Stimulated activated CD4-positive, alpha-beta T cell treated with anti-CD3 and anti-CD28 coated beads, Interleukin-1b, Interleukin-23, amount 100 ng/mL, for 24 hours (primary cell): Measurements from ENCODE around the gene GPR15.

ENCODE experiments used
- DNase-seq, 4 experiments: peaks; one replicate each; pipeline ENCODE4 v3.0.0-alpha.2; 2020; ENCODE audit warnings: low read depth in 4 of 4, low spot score in 1 of 4

GPR15 gene

DNA sequence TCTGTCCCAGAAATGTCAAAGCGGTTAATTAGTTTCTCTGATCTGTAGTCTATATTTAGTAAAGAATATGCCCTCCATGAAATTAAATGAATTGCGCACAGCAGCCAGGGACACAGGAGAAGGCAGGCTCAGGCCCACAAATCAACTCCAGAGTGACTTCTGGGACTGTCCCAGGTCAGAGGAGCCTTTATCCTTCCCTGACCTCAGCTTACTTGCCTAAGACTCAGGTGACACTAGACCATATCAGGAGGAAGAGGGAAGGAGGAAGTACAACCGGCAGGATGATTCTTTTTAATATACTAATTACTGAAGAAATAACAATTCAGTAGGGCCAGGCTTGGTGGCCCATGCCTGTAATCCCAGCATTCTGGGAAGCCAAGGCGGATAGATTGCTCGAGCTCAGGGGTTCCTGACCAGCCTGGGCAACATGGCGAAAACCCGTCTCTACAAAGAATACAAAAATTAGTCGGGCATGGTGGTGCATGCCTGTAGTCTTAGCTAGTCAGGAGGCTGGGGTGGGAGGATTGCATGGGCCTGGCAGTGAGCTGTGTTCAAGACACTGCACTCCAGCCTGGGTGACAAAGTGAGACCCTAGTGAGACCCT is 1.8 kb upstream of the GPR15 start:
- DNase-seq, result no peak

DNA sequence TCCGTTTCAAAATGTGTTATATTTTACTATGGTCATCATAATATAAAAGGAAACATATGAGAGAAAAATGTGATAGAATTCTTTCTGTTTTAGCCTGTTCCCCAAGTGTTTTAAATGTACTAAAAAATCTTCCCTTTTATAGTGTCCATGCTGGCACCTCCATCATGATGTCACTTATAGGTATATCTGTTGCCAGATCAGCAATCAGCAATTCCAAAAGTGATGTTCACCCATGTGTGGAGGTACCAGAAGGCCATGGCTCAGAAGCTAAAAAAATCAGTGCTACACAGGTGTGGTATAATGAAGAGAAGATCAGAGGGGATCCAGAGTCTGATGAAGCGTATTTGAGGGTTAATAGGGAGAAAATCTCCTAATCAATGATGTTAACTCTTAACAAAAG is 1.1 kb upstream of the GPR15 start:
- DNase-seq, result no peak

DNA sequence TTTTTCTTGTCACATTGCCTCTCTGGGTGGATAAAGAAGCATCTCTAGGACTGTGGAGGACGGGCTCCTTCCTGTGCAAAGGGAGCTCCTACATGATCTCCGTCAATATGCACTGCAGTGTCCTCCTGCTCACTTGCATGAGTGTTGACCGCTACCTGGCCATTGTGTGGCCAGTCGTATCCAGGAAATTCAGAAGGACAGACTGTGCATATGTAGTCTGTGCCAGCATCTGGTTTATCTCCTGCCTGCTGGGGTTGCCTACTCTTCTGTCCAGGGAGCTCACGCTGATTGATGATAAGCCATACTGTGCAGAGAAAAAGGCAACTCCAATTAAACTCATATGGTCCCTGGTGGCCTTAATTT is 478 bp downstream of the GPR15 start:
- DNase-seq, result no peak

DNA sequence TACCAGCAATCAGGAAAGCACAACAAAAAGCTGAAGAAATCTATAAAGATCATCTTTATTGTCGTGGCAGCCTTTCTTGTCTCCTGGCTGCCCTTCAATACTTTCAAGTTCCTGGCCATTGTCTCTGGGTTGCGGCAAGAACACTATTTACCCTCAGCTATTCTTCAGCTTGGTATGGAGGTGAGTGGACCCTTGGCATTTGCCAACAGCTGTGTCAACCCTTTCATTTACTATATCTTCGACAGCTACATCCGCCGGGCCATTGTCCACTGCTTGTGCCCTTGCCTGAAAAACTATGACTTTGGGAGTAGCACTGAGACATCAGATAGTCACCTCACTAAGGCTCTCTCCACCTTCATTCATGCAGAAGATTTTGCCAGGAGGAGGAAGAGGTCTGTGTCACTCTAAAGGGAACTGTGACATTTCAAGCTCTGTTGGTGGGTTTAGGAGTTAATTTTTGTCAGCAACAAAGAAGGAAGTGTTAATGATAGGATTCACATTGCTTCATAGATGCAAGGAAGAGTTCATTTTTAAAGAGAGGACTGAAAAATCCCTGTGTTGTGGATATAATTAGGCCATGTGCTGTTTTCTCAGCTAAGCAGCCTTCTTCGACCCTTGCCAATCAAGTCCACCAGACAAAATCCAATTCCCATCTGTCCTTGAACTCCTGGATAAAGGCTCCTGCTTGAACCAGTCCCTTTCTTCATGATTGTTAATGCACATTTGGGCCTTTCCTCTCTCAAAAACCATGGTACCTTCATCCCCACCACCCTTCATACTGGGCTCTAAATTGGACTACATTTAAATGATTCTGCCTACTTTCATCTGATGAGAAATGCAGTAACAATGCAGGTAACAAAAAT is 1.2 kb downstream of the GPR15 start:
- no peak for DNase-seq

DNA sequence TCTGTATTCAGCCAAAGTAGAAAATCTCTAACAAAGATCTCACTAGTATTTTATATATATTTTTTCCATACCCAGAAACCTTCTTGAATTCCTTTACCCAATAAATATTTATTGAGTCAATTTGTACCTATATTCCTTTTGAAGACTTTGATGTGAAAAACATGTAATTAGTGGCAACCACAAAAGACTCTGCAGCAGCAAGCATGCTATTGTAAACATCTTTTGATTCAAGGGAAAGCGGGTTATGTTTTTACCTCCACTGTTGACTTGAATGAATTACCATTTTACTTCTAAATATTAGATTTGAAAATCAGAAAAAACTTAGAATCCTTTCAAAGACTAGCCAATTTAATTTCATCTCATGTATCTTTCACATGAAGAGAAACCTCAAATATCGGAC is 2.4 kb downstream of the GPR15 start:
- DNase-seq, result no peak

DNA sequence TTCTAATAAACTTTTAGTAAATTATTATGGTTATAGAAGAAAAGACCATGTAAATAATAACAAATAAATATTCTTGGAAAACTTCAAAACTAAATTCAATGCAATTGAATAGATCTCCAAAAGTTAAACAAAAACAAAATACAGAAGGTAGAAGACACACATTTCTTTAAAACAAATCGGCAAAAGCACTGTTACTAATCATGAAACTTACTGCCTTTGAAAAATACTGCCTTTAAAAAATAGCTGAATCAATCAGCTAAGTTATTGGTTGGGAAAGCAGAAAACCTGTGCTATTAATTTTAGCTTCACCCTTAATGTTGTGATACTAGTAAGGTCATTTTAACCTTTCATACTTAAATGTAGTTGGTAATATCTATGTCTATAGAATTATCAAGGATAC is 3.0 kb downstream of the GPR15 start:
- no peak for DNase-seq

DNA sequence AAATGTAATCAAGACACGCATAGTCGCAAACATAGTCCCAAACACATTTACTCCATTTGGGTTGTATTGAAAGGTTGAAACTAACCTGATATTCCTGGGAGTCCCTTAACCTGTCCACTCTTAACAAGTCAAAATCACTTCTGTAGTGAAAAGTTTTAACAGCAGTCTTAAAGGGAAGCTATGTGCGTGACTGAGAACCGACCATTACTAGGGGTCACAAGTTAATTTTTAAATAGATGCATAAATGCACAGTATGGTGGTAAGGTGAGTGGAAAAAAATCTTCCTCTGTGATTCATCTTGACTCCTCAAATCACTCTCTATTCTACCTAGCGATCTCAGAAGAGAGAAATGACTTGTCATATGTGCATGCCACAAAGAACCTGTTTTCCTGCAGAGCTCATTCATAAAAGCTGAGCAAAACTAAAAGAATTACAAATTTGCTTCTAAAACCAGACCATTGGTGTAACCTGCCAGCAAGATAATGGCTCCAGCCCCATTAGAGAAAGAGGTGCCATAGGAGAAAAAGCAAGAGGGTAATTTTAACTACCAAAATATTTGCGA is 4.8 kb downstream of the GPR15 start:
- DNase-seq, result no peak

DNA sequence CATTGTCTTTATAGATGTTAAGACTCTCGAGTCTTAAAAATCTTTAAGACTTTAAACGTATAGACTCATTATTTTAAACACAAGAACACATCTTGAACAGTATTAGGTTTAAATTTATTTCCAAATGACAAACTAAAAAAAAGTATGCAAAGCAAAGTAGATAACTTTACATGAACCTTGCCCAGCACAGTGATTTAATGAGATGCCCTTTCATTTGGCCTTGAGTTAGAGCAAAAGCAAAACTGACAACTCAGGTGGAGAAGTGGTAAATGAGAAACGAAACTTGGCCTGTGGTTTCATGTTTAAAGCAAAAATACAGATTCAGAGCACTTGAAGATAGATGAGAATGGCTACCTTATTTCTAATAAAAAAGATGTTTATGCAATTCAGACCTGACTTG is 8.6 kb downstream of the GPR15 start:
- no peak for DNase-seq

DNA sequence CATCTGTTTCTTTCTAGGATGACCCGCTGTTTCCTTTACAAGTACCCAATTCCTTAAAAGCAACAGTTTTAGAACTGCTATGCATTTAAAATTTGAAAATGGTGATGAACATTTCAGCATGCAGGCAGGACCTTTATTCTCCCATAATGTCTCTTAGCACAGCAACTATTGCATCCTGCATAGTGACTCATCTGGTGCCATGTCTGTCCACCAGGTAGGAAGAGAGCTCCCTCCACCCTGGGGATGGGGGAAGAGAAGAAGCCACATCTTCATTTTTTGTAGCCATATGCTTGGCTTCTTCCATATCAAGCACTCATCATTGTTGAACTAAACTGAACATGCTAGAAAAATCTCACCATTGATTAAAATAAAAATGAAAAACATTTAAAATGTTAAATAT is 9.9 kb downstream of the GPR15 start:
- DNase-seq, result no peak

DNA sequence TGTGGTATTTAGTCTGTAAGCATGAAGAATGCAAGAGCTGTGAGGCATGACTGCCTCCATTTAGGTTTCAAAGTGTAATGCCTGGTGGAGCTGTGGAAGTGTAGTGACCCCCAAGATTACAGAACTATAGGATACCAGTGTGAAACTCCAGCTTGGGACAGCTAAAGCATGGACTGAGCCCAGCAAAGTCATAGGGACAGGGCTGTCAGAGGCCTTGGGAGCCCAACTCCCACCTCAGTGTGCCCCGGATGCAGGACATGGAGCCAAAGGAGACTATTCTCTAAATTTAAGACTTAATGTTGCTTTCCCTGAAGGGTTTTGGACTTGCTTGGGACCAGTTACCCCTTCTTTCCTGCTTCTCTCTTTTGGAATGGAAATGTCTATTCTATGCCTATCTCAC is 10.8 kb downstream of the GPR15 start:
- no peak for DNase-seq

DNA sequence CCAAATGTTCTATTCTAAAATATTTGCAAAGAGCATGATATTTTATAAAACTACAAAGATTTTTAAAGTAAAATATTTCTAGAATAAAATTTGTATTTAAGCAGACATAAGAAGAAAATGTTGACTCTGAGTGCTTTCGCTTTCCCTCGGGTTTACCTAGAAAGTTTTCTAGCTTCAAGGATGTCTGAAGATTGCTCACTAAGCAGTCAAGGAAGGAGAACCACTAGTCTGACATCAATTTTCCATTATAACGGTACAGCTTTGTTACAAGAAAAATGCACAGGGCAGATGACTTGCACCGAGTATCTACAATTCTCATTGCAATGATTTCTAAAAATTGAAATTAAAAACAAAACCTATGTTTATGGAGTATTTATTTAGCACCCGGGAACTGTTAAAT is 14.2 kb downstream of the GPR15 start:
- no peak for DNase-seq

DNA sequence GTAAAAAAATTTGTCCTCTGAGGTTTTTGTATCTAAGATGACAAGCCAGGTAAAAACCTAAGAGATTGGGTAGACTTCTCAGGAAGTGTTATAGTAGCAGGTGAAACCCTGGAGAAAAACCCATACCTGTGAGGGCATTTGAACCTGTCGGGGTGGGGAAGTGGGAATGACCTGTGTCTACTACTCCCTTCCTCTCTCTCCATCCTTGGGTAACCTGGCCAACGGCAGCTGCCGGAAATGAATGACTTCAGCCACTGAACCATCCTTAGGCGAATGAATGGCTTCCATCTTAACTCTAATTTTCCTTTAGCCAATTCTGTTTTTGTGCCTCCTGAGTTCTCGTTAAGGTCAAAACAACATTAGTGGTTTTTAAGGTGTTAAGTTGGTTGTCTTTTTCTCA is 16.8 kb downstream of the GPR15 start:
- no peak for DNase-seq

DNA sequence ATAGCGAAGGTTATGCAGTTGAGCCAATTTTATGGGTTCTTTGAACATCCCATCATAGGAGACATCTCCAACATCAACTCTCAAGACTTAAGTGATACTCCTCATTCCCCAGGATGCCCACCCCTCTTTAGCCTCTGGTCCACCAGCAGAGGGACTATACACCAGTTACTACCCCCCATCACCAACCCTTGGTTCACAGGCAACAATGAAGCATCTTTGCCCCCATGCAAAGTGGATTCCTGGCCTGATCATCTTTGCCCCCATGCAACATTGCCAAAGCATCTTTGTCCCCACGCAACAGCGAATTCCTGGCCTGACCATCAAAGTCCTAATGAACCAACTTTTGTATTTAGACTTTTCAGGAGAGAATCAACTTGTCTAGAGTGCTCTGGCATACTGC is 19.1 kb downstream of the GPR15 start:
- no peak for DNase-seq

DNA sequence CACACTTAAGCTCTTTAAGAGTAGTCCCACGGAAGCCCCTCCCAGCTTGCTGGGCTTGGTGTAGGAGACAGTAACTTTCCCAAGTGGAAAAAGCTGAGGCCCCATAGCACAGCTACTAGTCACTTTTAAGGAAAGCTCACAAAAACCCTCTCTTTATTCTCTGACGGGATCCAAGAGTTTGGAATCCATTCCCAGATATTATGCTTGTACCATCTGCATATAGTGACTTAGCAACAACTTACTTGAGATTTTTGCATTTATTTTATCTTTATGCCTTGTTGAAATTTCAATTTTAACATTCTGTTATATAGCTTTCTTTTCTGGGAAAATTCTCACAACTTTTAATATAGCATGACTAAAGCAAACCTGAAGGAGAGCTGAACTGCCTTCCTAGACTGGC is 19.5 kb downstream of the GPR15 start:
- no peak for DNase-seq

DNA sequence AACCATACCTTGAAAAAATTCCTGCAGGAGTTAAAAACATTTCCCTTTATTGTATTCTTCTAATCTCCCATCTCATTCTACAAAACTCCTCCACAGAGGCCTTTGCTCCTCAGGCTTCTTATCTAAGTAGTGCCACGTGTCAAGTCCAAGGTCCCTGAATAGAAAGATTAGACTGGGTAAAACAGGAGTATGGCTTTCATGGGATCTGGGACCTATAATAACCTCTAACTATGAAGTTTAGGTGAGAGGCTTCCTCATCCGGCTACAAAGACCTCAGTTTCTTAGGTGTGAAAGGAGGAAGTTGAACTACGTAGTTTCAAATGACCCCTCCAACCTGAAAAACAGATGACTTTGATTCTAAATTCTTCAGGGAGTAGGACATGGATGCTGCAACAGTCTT is 20.0 kb downstream of the GPR15 start:
- DNase-seq, result no peak

DNA sequence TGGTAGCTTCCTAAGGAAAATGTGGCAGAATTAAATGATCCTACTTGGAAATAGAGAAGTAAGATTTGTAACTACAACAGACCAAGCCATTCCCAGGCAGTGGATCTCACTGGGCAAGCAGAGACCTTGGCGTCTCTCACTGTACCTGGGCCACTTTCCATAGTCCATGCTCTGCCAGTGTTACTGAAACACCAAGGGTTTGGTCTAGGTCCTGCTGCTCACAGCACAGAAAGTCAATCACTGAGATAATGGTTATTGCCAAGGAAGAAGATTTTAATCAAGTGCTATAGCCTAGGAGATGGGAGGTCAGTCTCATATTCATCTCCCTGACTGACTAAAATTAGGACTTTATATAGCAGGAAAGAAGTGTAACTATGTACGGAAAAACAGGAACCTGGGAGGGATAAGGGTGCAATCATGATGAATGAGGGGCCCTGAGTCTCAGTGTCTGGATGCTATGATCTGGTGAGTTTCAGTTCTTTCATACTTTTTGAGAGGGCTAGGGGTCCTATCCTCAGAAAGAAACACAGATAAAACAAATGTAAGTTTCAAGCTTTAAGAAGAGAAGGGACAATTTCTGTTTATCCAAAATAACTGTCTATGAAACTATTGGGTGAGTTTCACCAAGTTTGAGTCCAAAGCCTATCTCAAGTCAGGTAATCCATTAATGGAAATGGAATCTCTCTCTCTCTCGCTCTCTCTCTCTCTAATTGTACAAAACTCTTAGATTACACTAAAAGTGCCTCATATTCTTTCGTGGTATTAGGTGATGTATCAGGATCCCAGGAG is 20.6 kb downstream of the GPR15 start:
- no peak for DNase-seq

DNA sequence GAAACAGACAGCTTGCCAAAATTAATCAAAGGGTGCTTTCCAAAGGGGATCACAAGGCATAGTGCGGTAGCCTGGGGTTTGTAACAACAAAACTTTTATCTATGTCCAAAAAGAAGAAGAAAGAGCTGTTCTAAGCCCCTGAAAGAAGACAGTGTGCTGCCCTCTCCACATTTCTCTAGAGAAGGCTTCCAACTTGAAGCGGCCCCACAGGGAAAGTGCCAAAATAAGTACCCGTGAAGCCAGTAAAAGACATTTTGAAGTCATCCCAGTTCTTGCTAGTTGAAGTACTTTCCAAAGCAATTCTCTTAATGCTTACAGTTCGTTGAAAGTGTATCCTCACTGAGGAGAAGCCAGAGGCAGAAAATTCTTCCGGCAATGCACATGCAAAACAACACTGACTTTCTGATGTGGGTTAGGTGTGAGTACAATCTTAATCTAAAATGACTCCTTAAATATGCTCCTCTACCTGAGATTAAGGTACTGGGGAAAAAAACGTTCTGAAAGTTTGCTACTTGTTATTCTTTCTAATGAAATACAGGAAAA is 21.3 kb downstream of the GPR15 start:
- no peak for DNase-seq

DNA sequence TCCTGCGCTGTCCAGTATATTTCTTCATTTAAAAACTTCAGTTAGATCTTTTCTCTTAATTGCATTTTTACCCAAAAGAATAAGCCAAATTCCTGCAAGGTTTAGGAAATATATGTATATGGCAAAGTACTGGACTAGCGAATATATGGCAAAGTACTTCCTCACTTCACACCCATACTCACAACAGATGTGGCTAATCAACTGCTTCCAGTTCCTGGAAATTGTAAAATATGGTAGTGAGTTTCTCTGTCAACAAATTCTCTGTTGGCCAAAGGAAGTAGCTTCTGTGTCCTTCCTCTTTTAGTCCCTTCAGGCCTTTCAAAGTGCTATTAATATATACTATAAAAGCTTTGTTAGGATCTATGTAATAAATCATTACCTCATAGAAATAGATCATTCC is 22.0 kb downstream of the GPR15 start:
- DNase-seq, result no peak

DNA sequence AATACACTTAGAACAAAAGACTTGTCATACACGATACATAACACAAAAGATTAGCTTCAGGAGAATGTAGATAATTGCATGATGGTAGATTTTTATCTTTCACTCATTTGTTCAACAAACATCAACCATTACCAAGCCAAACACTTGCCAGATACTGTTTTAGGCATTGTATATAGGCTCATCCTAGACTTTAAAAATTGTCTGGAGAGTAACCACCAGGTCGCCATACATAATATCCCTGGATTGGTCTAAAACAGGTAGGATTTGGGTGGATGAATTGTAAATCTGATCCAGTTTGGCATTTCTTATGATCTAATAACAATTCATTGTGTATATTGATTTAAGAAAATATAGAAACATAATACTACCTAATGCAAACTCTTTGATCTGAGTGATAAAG is 22.8 kb downstream of the GPR15 start:
- no peak for DNase-seq

DNA sequence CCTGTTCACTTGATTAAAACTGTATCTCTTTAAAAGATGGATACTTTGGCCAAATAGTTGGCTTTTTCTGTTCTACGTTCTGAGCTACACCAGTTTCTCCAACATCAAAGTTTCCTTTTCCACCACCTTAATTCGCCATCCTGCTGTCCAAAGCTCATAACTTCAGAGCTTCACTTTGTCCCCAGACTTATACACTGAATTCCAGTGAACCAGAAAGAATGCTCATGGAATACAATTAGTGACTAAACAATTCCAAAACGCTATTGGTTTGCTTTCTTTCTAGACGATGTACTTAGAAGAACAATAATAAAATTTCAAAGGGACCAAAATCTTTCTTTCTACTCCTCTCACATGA is 23.2 kb downstream of the GPR15 start:
- DNase-seq, result no peak

DNA sequence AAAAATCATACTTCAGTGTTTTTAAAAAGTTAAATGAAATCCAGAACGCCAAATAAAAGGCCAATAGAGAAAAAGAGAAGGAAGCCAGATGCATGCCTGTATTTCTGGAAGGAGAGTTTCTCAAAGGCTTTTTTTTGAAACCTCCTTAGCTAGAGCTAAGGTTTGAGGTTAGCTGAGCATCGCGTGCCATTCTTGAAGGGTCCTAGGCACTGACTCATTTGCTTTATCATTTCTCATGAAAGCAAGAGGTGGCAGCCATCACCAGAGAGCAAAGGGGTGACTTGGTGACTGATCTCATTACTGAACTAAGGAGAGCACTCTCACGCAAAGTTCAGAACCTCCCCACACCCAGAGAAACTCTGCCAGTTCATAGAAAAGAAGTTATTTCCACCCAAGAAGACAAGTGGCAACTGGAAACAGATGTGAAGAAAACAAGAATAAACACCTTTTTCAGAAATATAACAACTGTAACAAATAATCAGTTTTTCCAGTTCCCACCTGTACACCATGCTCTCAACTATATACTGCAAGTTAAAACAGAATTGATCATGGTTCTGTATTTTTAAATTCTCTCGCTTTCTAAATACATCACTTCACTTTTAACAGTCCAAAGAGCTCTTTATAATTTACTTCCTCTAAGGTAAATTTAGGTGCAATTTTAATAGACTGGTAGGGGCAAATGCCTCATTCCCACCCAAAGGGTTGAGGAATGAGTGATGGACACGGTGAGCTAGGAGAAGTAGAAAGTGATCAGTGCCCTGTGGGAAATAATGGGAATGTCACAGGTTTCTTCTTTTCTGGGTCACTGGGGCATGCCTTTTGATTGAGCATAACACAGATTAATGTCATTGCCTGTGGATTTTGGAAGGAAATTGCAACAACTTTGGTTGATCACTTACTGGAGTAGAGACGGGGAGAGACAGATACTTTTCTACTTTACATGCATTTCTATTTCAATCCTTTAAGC is 24.7 kb downstream of the GPR15 start:
- peak; percentile 30 to 64 (median 48) for DNase-seq
